Coronary artery (tissue), 2 donors: Measurements from ENCODE around the gene TREML2.

Experiments
- DNase-seq: peaks from one replicate; pipeline ENCODE4 v3.0.0-alpha.2; 2017; ENCODE audit warnings: low spot score
- H3K27ac ChIP-seq, 2 donors: fragments of 200-600 bp; sonication (generic); one replicate each; pipeline ENCODE4 v1.5.1; 2016 to 2019
- H3K4me3 ChIP-seq: fragments of 200-600 bp; sonication (generic); 2 replicates; pipeline ENCODE4 v1.5.1; 2016; ENCODE audit warnings: mild to moderate bottlenecking, moderate library complexity
- CTCF ChIP-seq: fragments of 200-600 bp; sonication (generic); IDR thresholded peaks from one replicate; pipeline ENCODE4 v1.5.1; 2019; ENCODE audit warnings: antibody characterized with exemption

Gene TREML2

GRCh38 chr6:41224800-41225199 lies 23.9 kb upstream of the TREML2 start:
- DNase-seq = no peak
- no peak for TF ChIP-seq CTCF
- Histone ChIP-seq H3K4me3 (no peak overlapping the region), H3K27ac (no peak overlapping the region)

GRCh38 chr6:41222513-41222912 lies 21.6 kb upstream of the TREML2 start:
- DNase-seq = no peak
- H3K4me3 ChIP-seq = no peak overlapping the region
- H3K27ac ChIP-seq = no peak overlapping the region
- no peak for TF ChIP-seq CTCF

GRCh38 chr6:41222045-41222444 lies 21.1 kb upstream of the TREML2 start:
- no peak for DNase-seq
- H3K4me3 ChIP-seq = no peak overlapping the region
- no peak overlapping the region for H3K27ac ChIP-seq
- TF ChIP-seq CTCF = no peak

- TF ChIP-seq CTCF = no peak
- Histone ChIP-seq H3K27ac (no peak overlapping the region), H3K4me3 (no peak overlapping the region)
- peak; percentile 31 for DNase-seq
Observed at GRCh38 chr6:41216616-41217015, 15.7 kb upstream of the TREML2 start.

- Histone ChIP-seq H3K27ac (no peak overlapping the region), H3K4me3 (no peak overlapping the region)
- DNase-seq = no peak
- TF ChIP-seq CTCF = no peak
Observed at GRCh38 chr6:41215777-41216176, 14.8 kb upstream of the TREML2 start.

GRCh38 chr6:41214559-41215238 lies 13.8 kb upstream of the TREML2 start:
- DNase-seq = peak; percentile 16
- Histone ChIP-seq H3K4me3 (no peak overlapping the region), H3K27ac (no peak overlapping the region)
- TF ChIP-seq CTCF = no peak

GRCh38 chr6:41209547-41210320 lies 8.8 kb upstream of the TREML2 start:
- no peak for TF ChIP-seq CTCF
- Histone ChIP-seq H3K27ac (no peak overlapping the region), H3K4me3 (no peak overlapping the region)
- peak; percentile 56 for DNase-seq
